ENCODE measurements around the gene HTR1D. TPM values are rescaled to one million over a fixed set of nuclear protein-coding genes. Genes with fewer than 3 reads are reported as not detected.

HTR1D gene
- total RNA-seq, 2 donors from 2014 or later: not detected

DNA sequence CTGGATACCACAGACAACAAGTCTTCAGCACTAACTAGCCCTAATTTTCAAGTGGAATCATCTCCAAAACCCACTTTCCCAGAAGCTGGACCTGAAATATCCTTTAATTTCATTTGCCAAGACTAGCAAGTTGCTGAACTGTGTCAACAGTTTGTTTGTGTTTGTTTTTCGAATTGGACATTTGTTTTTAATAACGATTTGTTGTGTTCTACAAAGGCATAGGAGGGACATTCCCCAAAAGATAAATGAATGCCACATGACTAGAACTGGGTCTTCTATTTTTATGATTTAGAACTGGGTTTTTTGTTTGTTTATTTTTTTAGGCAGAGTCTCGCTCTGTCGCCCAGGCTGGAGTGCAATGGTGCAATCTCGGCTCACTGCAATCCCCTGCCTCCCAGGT lies 66.6 kb downstream of the HTR1D start:
- Histone ChIP-seq H3K9me3 (no peaks in the 10 kb centered on the region), H3K4me3 (no peak overlapping the region), H3K36me3 (no peaks in the 10 kb centered on the region), H3K27ac (no peak overlapping the region), H3K27me3 (no peaks in the 10 kb centered on the region), H3K4me1 (peaks cover 0 to 28% of the 10 kb centered on the region in 2 donors)
- TF ChIP-seq, protein P1, sequence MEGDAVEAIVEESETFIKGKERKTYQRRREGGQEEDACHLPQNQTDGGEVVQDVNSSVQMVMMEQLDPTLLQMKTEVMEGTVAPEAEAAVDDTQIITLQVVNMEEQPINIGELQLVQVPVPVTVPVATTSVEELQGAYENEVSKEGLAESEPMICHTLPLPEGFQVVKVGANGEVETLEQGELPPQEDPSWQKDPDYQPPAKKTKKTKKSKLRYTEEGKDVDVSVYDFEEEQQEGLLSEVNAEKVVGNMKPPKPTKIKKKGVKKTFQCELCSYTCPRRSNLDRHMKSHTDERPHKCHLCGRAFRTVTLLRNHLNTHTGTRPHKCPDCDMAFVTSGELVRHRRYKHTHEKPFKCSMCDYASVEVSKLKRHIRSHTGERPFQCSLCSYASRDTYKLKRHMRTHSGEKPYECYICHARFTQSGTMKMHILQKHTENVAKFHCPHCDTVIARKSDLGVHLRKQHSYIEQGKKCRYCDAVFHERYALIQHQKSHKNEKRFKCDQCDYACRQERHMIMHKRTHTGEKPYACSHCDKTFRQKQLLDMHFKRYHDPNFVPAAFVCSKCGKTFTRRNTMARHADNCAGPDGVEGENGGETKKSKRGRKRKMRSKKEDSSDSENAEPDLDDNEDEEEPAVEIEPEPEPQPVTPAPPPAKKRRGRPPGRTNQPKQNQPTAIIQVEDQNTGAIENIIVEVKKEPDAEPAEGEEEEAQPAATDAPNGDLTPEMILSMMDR (IDR thresholded peaks at IDR 0.05): no peak
- DNase-seq (ENCODE audit: low spot score): no peak

DNA sequence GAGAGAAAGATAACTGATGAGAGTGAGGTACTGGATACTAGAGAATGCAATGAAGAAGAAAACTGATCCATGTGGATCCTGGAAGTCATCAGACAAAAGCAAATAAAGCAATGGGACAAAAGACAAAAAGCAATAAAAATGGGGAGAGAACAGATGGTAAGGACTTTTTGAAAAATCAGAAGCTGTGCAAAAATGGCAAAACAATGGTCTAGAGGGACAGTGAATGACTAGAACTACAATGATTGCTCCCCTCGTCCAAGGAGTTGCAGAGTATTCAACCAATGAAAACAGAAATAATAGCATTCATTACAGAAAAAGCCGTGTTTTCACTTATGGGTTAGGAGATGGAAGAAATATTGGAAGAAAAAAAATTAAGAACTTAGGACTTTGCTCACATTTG lies 67.2 kb downstream of the HTR1D start:
- Histone ChIP-seq H3K27ac (no peak overlapping the region), H3K36me3 (no peaks in the 10 kb centered on the region), H3K4me3 (no peak overlapping the region), H3K4me1 (peaks cover 0 to 23% of the 10 kb centered on the region in 2 donors), H3K9me3 (no peaks in the 10 kb centered on the region), H3K27me3 (no peaks in the 10 kb centered on the region)
- DNase-seq (ENCODE audit: low spot score): no peak
- TF ChIP-seq, protein P1 (IDR thresholded peaks at IDR 0.05): no peak

DNA sequence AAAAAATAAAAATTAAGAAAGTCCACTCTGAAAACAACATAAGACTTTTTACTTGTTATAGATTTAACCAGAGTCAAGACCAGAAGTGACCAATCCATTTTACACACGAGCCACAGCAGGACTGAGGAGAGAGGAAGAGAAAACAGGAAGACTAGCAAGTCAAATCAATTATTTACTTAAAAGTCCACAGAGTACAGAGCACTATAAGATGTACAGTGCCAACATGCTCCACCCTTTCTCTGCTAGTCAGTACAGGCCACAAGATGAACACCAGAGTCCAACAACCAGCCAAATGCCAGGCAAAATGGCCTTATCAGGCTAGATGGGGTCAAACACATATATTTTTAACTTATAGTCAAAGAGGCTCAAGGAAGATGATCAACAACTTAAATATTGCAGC lies 68.2 kb downstream of the HTR1D start:
- DNase-seq (ENCODE audit: low spot score): no peak
- H3K4me3 ChIP-seq: no peak overlapping the region
- TF ChIP-seq, protein P1 (IDR thresholded peaks at IDR 0.05): no peak
- peaks cover 0 to 30% of the 10 kb centered on the region in 2 donors for H3K4me1 ChIP-seq
- H3K9me3 ChIP-seq: no peaks in the 10 kb centered on the region
- no peaks in the 10 kb centered on the region for H3K27me3 ChIP-seq
- H3K27ac ChIP-seq: no peak overlapping the region
- no peaks in the 10 kb centered on the region for H3K36me3 ChIP-seq

DNA sequence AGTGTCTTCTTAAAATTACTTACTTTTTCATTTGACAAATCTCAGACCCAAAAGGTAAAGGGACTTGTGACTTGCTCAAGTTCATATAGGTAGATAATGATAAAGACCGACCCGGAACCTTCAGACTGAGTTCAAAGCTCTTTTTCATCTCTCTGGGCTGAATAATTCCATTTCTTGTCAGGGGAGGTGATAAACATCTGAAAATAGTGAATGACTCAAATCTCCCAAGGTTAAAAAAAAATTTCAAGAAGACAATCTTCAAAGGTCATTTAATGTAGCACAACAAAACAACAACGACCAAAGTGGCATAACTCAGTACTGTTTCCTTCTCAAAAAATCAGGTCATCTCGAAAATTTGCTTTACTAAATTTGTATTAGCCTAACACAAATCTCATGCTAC lies 69.2 kb downstream of the HTR1D start:
- peaks cover 0 to 35% of the 10 kb centered on the region in 2 donors for H3K4me1 ChIP-seq

More for the DNA sequence above, 69.2 kb downstream of the HTR1D start:
- no peak for DNase-seq (ENCODE audit: low spot score)
- TF ChIP-seq, protein P1 (IDR thresholded peaks at IDR 0.05): no peak
- no peaks in the 10 kb centered on the region for H3K36me3 ChIP-seq
- H3K27ac ChIP-seq: no peak overlapping the region
- no peaks in the 10 kb centered on the region for H3K9me3 ChIP-seq
- H3K4me3 ChIP-seq: no peak overlapping the region
- no peaks in the 10 kb centered on the region for H3K27me3 ChIP-seq

Other genes with a start within 250 kb of the HTR1D start
- gene LACTBL1, start 244.6 kb downstream of the HTR1D start, total RNA-seq: not detected
- not detected for gene TEX46, start 201.7 kb downstream of the HTR1D start, total RNA-seq
- 10 to 100 TPM; 28.2 to 34.9 TPM for gene KDM1A, start 198.0 kb downstream of the HTR1D start, total RNA-seq
- 10 to 100 TPM; 28.7 to 29.3 TPM for gene LUZP1, start 48.6 kb downstream of the HTR1D start, total RNA-seq
- gene HNRNPR, start 126.8 kb upstream of the HTR1D start, total RNA-seq: 10 to 100 TPM; 40.5 to 51.6 TPM
- 1 to 10 TPM; 7.9 to 10.0 TPM for gene ZNF436, start 152.3 kb upstream of the HTR1D start, total RNA-seq
- gene TCEA3, start 207.2 kb upstream of the HTR1D start, total RNA-seq: 10 to 100 TPM; 24.4 to 40.1 TPM

All from right atrium auricular region (tissue), 2 donors.